Endothelial cell of umbilical vein (primary cell): ENCODE results near the gene SPAG4.

Experiments
- EZH2 ChIP-seq: IDR thresholded peaks from 2 replicates; pipeline ENCODE4 v1.6.1; 2012; ENCODE audit warnings: borderline replicate concordance, low read depth, mild to moderate bottlenecking, moderate library complexity, low read length, inconsistent platforms; ENCODE audit not compliant: severe bottlenecking
- GATA2 ChIP-seq: IDR thresholded peaks from 2 replicates; pipeline ENCODE4 v1.7.0; 2011; ENCODE audit warnings: low read depth, mild to moderate bottlenecking, moderate library complexity, mixed read lengths, low read length; ENCODE audit not compliant: insufficient read length, insufficient read depth
- JUN ChIP-seq: IDR thresholded peaks from 2 replicates; pipeline ENCODE4 v1.6.1; 2011; ENCODE audit warnings: borderline replicate concordance, low read depth; ENCODE audit not compliant: insufficient read length, insufficient read depth
- POLR2A ChIP-seq: IDR thresholded peaks from 2 replicates; pipeline ENCODE4 v1.6.1; 2012; ENCODE audit warnings: low read depth, mild to moderate bottlenecking, control low read depth, low read length
- POLR2AphosphoS5 ChIP-seq: IDR thresholded peaks from 2 replicates; pipeline ENCODE4 v1.6.1; 2012; ENCODE audit warnings: low read depth, mild to moderate bottlenecking, control low read depth, low read length, moderate library complexity; ENCODE audit not compliant: insufficient read depth
- TF ChIP-seq, protein P1 (sequence below), 2 donors: IDR thresholded peaks; 1 replicate in 1 of 2; 2 replicates in 1 of 2; pipeline ENCODE4 v1.5.1; 2011; ENCODE audit warnings: low read length in 2 of 2, mild to moderate bottlenecking in 2 of 2, moderate library complexity in 2 of 2, control low read depth in 1 of 2, inconsistent platforms in 1 of 2, low read depth in 1 of 2; ENCODE audit not compliant: insufficient read depth in 1 of 2; ENCODE audit errors: extremely low read depth in 1 of 2
- TF ChIP-seq, protein P2 (sequence below): IDR thresholded peaks from 2 replicates; pipeline ENCODE4 v1.6.1; 2011; ENCODE audit not compliant: insufficient read depth, insufficient read length

DNA sequence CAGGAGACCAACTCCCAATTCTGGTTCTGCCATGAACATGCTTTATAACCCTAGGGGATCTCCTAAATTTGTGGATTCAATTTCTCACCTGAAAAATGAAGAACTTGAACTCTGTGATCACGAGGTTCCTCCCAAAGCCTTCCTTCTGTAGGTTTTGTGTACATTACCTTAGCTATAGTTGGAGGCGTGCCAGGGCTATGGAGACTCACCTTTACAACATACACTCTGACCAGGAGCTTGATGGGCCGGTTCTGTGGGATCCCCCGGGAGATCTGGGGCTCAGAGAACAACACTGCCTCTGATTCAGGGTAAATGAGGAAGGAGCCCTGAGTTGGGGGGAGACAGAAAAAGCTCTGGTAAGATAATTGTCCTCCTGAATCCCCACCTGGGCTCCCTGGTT is 39.7 kb upstream of the SPAG4 start:
- TF ChIP-seq, protein P1, sequence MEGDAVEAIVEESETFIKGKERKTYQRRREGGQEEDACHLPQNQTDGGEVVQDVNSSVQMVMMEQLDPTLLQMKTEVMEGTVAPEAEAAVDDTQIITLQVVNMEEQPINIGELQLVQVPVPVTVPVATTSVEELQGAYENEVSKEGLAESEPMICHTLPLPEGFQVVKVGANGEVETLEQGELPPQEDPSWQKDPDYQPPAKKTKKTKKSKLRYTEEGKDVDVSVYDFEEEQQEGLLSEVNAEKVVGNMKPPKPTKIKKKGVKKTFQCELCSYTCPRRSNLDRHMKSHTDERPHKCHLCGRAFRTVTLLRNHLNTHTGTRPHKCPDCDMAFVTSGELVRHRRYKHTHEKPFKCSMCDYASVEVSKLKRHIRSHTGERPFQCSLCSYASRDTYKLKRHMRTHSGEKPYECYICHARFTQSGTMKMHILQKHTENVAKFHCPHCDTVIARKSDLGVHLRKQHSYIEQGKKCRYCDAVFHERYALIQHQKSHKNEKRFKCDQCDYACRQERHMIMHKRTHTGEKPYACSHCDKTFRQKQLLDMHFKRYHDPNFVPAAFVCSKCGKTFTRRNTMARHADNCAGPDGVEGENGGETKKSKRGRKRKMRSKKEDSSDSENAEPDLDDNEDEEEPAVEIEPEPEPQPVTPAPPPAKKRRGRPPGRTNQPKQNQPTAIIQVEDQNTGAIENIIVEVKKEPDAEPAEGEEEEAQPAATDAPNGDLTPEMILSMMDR (IDR thresholded peaks at IDR 0.05; ENCODE audit: extremely low read depth in 1 of 2, insufficient read depth in 1 of 2, low read depth in 1 of 2, low read length in 2 of 2): no peak
- TF ChIP-seq POLR2A (no peak), POLR2AphosphoS5 (no peak), EZH2 (no peak), GATA2 (no peak), JUN (no peak)
- TF ChIP-seq, protein P2, sequence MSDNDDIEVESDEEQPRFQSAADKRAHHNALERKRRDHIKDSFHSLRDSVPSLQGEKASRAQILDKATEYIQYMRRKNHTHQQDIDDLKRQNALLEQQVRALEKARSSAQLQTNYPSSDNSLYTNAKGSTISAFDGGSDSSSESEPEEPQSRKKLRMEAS: no peak
